Right lobe of liver (tissue), 6 donors: ENCODE data around the gene MEG3. TPM values are rescaled to one million over a fixed set of nuclear protein-coding genes. Genes with fewer than 3 reads are reported as not detected.

ENCODE experiments used
- ATAC-seq, 4 donors: fragments of 200-7000 bp; cut with Tn5 transposase; one replicate each; pipeline ENCODE4 v1.9.1; 2020; ENCODE audit warnings: mild to moderate bottlenecking in 4 of 4, moderate library complexity in 4 of 4
- DNase-seq, 3 donors: peaks; one replicate each; pipeline ENCODE4 v3.0.0-alpha.2; 2020
- H3K27ac ChIP-seq, 3 donors: fragments of 200-600 bp; one replicate each; pipeline ENCODE4 v1.8.0; 2022
- H3K27me3 ChIP-seq, 2 donors: fragments of 200-600 bp; one replicate each; pipeline ENCODE4 v1.8.0; 2022
- H3K36me3 ChIP-seq, 4 donors: fragments of 200-600 bp; sonication (generic) in 1 of 4; one replicate each; pipeline versions ENCODE4 v1.5.1 to v1.8.0; 2017 to 2022; ENCODE audit warnings: control low read depth in 1 of 4
- H3K4me1 ChIP-seq, 4 donors: fragments of 200-600 bp; sonication (generic) in 1 of 4; one replicate each; pipeline versions ENCODE4 v1.5.1 to v1.8.0; 2017 to 2022; ENCODE audit warnings: control low read depth in 1 of 4
- H3K4me3 ChIP-seq, 3 donors: fragments of 200-600 bp; one replicate each; pipeline ENCODE4 v1.8.0; 2022
- H3K9me3 ChIP-seq, 4 donors: fragments of 200-600 bp; sonication (generic) in 1 of 4; one replicate each; pipeline versions ENCODE4 v1.5.1 to v1.8.0; 2017 to 2022; ENCODE audit warnings: control low read depth in 1 of 4
- POLR2A ChIP-seq: fragments of 450-650 bp; IDR thresholded peaks from one replicate; pipeline ENCODE4 v1.6.1; 2017; ENCODE audit warnings: antibody characterized with exemption, mild to moderate bottlenecking
- WGBS: methylation state at CpG from one replicate; pipeline ENCODE4 v1.1.6; 2018; ENCODE audit warnings: low coverage, low lambda C conversion rate; ENCODE audit not compliant: insufficient coverage; ENCODE audit errors: missing lambda C conversion rate; 5-methylcytosine and 5-hydroxymethylcytosine counted together
- intact Hi-C, 2 donors: fragments of 100-400 bp; cut with DNase I; formaldehyde crosslinking; loops; one replicate each; pipeline versions ENCODE4 v1.11.2 to v1.14.1; 2022
- total RNA-seq, 6 experiments: library from RNA; depleted of rRNA in 2 of 6; stranded (reverse); fragments of >200 nt in 2 of 6; fragmentation: NEBNext Ultra II Directional in 3 of 6; extraction: Animal tissue kit (Norgen Biotek cat#: 25700) in 3 of 6; gene quantifications; one replicate each; pipeline versions ENCODE4 v1.1.0 to v1.2.4, GENCODE V29; 2016 to 2023
- TF ChIP-seq, protein P1 (sequence below), 4 donors: fragments of 200-600 bp in 3 of 4; fragments of 450-650 bp in 1 of 4; IDR thresholded peaks; one replicate each; pipeline versions ENCODE4 v1.5.1 to v1.8.0; 2016 to 2022; ENCODE audit warnings: antibody characterized with exemption in 4 of 4, mild to moderate bottlenecking in 2 of 4
- donor health status: DM: no; HTN: yes; CAD: no.
- donor health status: DM: no; HTN: no; CAD: no.
- donor health status: DM: no; HTN: no; CAD: no.
- donor health status: DM: no; HTN: yes; CAD: no.
- donor health status: DM: no; HTN: yes; CAD: no.

The MEG3 gene
- total RNA-seq, 6 experiments from 2014 or later = 5.7 to 43.7 (median 23.9) TPM

DNA sequence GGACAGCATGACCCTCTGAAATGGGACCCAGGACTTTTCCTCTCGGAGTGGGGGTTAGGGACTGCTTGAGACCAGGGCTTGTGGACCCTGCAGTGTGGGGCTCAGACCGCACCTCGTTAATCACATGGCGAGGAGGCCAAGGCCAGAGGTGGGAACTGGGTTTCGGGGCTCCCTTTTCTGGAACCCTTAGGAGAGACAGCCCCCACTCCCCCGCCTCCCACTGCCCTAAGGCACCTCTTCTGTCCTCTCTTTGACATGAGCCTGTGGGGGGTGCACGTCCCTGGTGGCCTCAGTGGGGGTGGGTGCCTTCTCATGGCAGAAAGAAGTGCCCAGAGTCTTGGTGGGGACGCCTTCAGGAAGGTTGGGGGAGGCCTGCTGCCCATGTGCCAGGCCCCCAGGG is 53.3 kb downstream of the MEG3 start:
- ATAC-seq (no peak), DNase-seq (no peak)
- H3K4me3 ChIP-seq = no peak overlapping the region
- H3K27ac ChIP-seq = no peak overlapping the region
- H3K27me3 ChIP-seq = no peaks in the 10 kb centered on the region
- no peaks in the 10 kb centered on the region for H3K9me3 ChIP-seq
- no peak for TF ChIP-seq POLR2A
- TF ChIP-seq, protein P1, sequence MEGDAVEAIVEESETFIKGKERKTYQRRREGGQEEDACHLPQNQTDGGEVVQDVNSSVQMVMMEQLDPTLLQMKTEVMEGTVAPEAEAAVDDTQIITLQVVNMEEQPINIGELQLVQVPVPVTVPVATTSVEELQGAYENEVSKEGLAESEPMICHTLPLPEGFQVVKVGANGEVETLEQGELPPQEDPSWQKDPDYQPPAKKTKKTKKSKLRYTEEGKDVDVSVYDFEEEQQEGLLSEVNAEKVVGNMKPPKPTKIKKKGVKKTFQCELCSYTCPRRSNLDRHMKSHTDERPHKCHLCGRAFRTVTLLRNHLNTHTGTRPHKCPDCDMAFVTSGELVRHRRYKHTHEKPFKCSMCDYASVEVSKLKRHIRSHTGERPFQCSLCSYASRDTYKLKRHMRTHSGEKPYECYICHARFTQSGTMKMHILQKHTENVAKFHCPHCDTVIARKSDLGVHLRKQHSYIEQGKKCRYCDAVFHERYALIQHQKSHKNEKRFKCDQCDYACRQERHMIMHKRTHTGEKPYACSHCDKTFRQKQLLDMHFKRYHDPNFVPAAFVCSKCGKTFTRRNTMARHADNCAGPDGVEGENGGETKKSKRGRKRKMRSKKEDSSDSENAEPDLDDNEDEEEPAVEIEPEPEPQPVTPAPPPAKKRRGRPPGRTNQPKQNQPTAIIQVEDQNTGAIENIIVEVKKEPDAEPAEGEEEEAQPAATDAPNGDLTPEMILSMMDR (IDR thresholded peaks at IDR 0.05) = no peak
- intact Hi-C loops = no loop called here
- no CpG with 5 or more reads among the region's 8 CpGs for WGBS
- H3K36me3 ChIP-seq = no peaks in the 10 kb centered on the region
- no peaks in the 10 kb centered on the region for H3K4me1 ChIP-seq

DNA sequence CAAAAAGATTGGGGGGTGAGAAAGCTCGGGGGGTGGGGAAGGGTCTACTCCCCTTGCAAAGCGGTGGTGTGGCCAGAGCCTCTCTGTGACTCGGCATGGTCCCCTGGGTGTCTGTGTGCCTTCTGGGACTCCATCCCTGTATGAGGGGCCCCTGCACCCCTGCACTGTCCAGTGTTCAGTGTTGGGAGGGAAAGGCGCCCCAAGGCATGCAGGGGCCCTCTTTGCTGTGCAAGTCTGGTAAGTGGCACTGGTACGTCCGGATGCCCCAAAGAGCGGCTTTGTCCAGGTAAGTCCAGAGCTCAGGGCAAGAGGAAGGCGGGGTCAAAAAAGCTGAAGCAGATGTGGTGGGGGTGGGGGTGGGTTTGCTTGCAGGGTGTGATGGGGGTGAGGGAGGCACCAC is 53.9 kb downstream of the MEG3 start:
- TF ChIP-seq POLR2A = no peak
- TF ChIP-seq, protein P1 (IDR thresholded peaks at IDR 0.05) = no peak
- ATAC-seq (no peak), DNase-seq (peak in 1 of 3 donors; percentile 15)
- Histone ChIP-seq H3K4me3 (no peak overlapping the region), H3K27me3 (no peaks in the 10 kb centered on the region), H3K4me1 (no peaks in the 10 kb centered on the region), H3K36me3 (no peaks in the 10 kb centered on the region), H3K9me3 (no peaks in the 10 kb centered on the region), H3K27ac (no peak overlapping the region)
- WGBS = 64% methylated on average over 2 of the region's 8 CpGs
- intact Hi-C loops = no loop called here

DNA sequence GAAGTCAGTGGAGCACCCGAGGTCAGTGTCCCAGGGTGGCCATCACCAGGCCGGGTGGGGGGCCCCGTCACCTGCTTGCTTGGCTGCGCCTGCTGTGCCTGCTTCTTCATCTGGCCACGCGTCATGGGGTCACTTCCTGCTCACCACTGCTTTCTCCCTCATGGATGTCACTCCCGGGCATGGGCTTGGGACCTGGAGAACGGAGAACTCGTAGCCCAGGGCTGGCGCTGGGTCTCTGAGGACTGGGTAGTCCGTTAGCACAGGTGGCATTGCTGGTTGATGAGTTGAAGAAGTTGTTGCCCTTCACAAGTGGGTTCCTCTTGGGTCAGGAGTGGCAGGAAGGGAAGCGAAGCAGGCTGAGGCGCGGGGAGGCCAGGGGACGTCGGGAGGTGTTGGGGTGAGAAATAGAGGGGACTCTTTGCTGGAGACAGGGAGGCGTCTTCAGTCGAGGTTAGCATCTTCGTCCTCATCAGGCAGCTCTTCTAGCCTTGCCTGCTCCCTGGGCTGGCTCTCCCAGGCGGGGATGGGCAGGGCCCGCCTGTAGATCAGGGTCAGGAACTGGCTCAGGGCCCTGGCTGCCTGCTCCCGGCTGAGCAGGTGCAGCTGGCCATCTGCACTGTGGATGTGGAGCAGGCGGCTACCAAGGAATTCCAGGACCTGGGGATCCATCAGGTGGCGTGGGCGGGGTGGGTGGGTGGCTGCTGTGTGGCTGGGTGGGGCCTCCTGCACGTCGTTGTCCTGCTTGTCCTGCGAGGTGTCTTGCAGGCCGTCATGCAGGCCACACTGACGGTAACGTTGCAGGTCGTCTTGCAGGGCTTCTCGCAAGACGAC is 54.6 kb downstream of the MEG3 start:
- WGBS = 69% methylated on average over 5 of the region's 34 CpGs

DNA sequence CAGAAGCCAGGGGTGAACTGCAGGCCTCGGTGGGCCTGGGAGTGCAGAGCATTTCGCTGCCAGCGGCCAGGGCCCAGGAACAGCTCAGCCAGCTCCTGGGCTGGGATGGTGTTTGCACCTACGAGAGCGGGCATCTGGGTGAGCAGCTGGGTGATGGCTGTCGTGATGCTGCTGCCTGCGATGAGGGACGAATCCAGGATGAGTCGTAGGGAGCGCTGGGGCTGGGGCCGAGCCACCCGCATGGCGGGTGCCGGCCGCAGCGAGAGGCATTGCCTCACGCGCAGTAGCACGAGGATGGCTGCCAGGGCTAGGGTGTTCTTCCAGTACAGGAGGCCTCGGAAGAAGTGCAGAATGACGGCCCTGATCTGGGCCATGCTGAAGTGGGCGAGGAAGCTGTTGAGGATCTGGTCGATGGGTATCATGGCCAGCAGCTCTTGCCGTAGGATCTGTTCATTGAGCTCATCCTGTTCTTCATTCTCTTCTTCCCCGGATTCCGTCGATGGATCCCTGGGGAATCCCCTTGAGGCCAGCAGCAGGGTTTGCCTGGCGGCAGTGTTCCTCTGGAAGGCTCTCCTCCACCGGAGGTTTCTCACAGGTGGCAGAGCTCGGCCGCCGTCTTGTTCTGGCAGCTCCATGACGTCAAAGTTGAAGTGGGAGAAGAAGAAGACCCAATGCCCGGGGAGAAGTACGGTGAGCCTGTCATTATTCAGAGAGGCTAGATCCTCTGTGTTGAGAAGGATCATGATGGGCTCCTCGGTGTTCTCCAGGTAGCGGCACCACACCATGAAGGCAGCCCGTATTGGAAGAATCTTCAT is 55.5 kb downstream of the MEG3 start:
- DNase-seq = peak in 2 of 3 donors; percentile 16 to 39
- Histone ChIP-seq H3K27ac (no peak overlapping the region), H3K36me3 (no peaks in the 10 kb centered on the region), H3K9me3 (no peaks in the 10 kb centered on the region), H3K4me3 (no peak overlapping the region), H3K27me3 (no peaks in the 10 kb centered on the region), H3K4me1 (no peaks in the 10 kb centered on the region)
- intact Hi-C loops = no loop called here
- TF ChIP-seq, protein P1 (IDR thresholded peaks at IDR 0.05) = no peak
- no peak for TF ChIP-seq POLR2A
- ATAC-seq = no peak
- 94% methylated on average over 15 of the region's 38 CpGs for WGBS

More for the DNA sequence above, 54.6 kb downstream of the MEG3 start:
- no peak overlapping the region for H3K27ac ChIP-seq
- DNase-seq (peak in 1 of 3 donors; percentile 43), ATAC-seq (no peak)
- H3K4me3 ChIP-seq = no peak overlapping the region
- intact Hi-C loops = no loop called here
- H3K9me3 ChIP-seq = no peaks in the 10 kb centered on the region
- H3K36me3 ChIP-seq = no peaks in the 10 kb centered on the region
- no peaks in the 10 kb centered on the region for H3K27me3 ChIP-seq
- TF ChIP-seq POLR2A = no peak
- TF ChIP-seq, protein P1 (IDR thresholded peaks at IDR 0.05) = no peak
- H3K4me1 ChIP-seq = no peaks in the 10 kb centered on the region
